HUES64 (cell line): ENCODE results near the gene SPANXD.

Source experiments
- H3K27ac ChIP-seq: 2 replicates; pipeline ENCODE4 v1.7.0; 2013; ENCODE audit warnings: low read depth, low read length, inconsistent platforms
- H3K27me3 ChIP-seq: 2 replicates; pipeline ENCODE4 v1.6.1; 2013; ENCODE audit warnings: mild to moderate bottlenecking, low read length; ENCODE audit not compliant: insufficient read depth
- H3K36me3 ChIP-seq: 2 replicates; pipeline ENCODE4 v1.6.1; 2013; ENCODE audit warnings: mild to moderate bottlenecking, low read length; ENCODE audit not compliant: insufficient read depth
- H3K4me1 ChIP-seq: 2 replicates; pipeline ENCODE4 v1.6.1; 2013; ENCODE audit warnings: mild to moderate bottlenecking, low read length, moderate library complexity; ENCODE audit not compliant: insufficient read depth
- H3K4me3 ChIP-seq: 2 replicates; pipeline ENCODE4 v1.5.1; 2013; ENCODE audit warnings: mild to moderate bottlenecking, low read length, moderate library complexity
- H3K9ac ChIP-seq: 2 replicates; pipeline ENCODE4 v1.6.1; 2013; ENCODE audit warnings: mild to moderate bottlenecking, low read depth, low read length
- H3K9me3 ChIP-seq: 2 replicates; pipeline ENCODE4 v1.6.1; 2013; ENCODE audit warnings: low read depth, low read length; ENCODE audit not compliant: insufficient read depth
- WGBS: fragments of 150-250, 120-280 bp; methylation state at CpG from one replicate; pipeline ENCODE4 v1.1.7; 2013; ENCODE audit warnings: missing lambda C conversion rate; 5-methylcytosine and 5-hydroxymethylcytosine counted together

The SPANXD gene

DNA sequence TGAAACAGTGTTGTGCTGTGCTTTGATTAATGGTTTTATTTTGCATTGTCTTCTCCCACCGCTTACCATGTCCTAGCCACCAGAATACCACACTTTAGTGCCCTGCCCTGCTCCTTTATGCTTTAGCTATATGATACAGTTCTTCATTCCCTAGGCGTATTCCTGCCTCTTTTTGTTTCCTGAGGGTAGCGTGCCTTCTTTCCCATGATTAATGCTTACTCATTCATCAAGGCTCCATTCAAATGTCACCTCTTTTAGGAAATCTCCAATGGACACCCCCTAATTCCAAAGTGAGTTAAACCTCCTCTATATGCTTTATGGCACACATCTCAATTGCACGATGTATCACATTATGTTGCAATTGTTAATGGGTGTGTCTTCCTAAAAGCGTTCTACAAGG, 46.3 kb downstream of the SPANXD start:
- no peaks in the 10 kb centered on the region for H3K9me3 ChIP-seq
- H3K4me3 ChIP-seq, result no peak overlapping the region
- no peaks in the 10 kb centered on the region for H3K4me1 ChIP-seq
- H3K27me3 ChIP-seq, result no peaks in the 10 kb centered on the region
- WGBS, result 95% methylated on average over 3 of the region's 5 CpGs
- no peak overlapping the region for H3K27ac ChIP-seq
- no peaks in the 10 kb centered on the region for H3K36me3 ChIP-seq
- H3K9ac ChIP-seq, result no peak overlapping the region
